Sigmoid colon (tissue), 4 donors: Measurements from ENCODE around the gene FAM89A.

Experiments
- EP300 ChIP-seq, 4 donors: sonication (generic); formaldehyde crosslinking; IDR thresholded peaks; one replicate each; pipeline ENCODE4 v1.6.1; 2017; ENCODE audit warnings: antibody characterized with exemption in 4 of 4
- POLR2A ChIP-seq, 2 donors: fragments of 450-650 bp; IDR thresholded peaks; one replicate each; pipeline ENCODE4 v1.6.1; 2016; ENCODE audit warnings: antibody characterized with exemption in 2 of 2, mild to moderate bottlenecking in 2 of 2, moderate library complexity in 2 of 2
- POLR2AphosphoS5 ChIP-seq, 4 donors: sonication (generic); formaldehyde crosslinking; IDR thresholded peaks; one replicate each; pipeline ENCODE4 v1.6.1; 2017; ENCODE audit warnings: antibody characterized with exemption in 4 of 4
- TF ChIP-seq, protein P1 (sequence below), 4 experiments: fragments of 450-650 bp in 3 of 4; fragments of 200-600 bp in 1 of 4; IDR thresholded peaks; one replicate each; pipeline ENCODE4 v1.5.1; 2016 to 2019; ENCODE audit warnings: antibody characterized with exemption in 4 of 4, mild to moderate bottlenecking in 3 of 4, moderate library complexity in 2 of 4

DNA sequence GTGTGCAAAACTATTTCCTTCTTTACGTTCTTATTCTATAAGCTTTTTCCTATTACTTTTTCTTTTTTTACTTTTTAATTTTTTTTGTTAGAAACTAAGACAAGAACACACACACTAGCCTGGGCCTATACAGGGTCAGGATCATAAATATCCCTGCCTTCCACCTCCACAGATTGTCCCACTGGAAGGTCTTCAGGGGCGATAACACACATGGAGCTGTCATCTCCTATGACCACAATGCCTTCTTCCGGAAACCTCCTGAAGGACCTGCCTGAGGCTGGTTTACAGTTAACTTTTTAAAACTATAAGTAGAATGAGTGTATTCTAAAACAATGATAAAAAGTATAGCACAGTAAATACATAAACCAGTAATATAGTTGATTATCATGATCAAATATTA lies 10.3 kb upstream of the FAM89A start:
- TF ChIP-seq, protein P1, sequence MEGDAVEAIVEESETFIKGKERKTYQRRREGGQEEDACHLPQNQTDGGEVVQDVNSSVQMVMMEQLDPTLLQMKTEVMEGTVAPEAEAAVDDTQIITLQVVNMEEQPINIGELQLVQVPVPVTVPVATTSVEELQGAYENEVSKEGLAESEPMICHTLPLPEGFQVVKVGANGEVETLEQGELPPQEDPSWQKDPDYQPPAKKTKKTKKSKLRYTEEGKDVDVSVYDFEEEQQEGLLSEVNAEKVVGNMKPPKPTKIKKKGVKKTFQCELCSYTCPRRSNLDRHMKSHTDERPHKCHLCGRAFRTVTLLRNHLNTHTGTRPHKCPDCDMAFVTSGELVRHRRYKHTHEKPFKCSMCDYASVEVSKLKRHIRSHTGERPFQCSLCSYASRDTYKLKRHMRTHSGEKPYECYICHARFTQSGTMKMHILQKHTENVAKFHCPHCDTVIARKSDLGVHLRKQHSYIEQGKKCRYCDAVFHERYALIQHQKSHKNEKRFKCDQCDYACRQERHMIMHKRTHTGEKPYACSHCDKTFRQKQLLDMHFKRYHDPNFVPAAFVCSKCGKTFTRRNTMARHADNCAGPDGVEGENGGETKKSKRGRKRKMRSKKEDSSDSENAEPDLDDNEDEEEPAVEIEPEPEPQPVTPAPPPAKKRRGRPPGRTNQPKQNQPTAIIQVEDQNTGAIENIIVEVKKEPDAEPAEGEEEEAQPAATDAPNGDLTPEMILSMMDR (IDR thresholded peaks at IDR 0.05) = no peak
- no peak for TF ChIP-seq POLR2A (IDR thresholded peaks at IDR 0.05)
- no peak for TF ChIP-seq POLR2AphosphoS5 (IDR thresholded peaks at IDR 0.05)
- TF ChIP-seq EP300 (IDR thresholded peaks at IDR 0.05) = no peak
